ENCODE data around the gene AHI1. TPM values are rescaled to one million over a fixed set of nuclear protein-coding genes. Genes with fewer than 3 reads are reported as not detected.

AHI1 gene
- total RNA-seq, 2 experiments from 2014 or later, result 21.1 to 27.5 TPM

GRCh38 chr6:135385299-135385698, 112.2 kb downstream of the AHI1 start:
- no peaks in the 10 kb centered on the region for H3K36me3 ChIP-seq (ENCODE audit: insufficient read depth, low read length)
- no peak overlapping the region for H3K27ac ChIP-seq (ENCODE audit: low read depth in 1 of 2, low read length in 2 of 2)
- Mint-ChIP-seq H3K9me3 (no peaks in the 10 kb centered on the region), H3K36me3 (ENCODE audit: low read depth) (no peaks in the 10 kb centered on the region), H3K27ac (no peak overlapping the region), H3K4me1 (ENCODE audit: low read depth) (no peaks in the 10 kb centered on the region), H3K27me3 (no peaks in the 10 kb centered on the region), H3K4me3 (no peak overlapping the region)
- no peak for TF ChIP-seq CTCF (IDR thresholded peaks at IDR 0.05)
- no peaks in the 10 kb centered on the region for H3K27me3 ChIP-seq (ENCODE audit: control insufficient read depth in 1 of 2, insufficient read depth in 2 of 2, low read length in 2 of 2)
- ATAC-seq (ENCODE audit: poor library complexity) (no peak), DNase-seq (no peak)
- CTCF ChIA-PET, result no interaction called here
- no peaks in the 10 kb centered on the region for H3K4me1 ChIP-seq (ENCODE audit: insufficient read depth, low read length)
- H3K9me3 ChIP-seq (ENCODE audit: control insufficient read depth in 1 of 2, insufficient read depth in 1 of 2, low read length in 2 of 2), result no peaks in the 10 kb centered on the region
- POLR2A ChIA-PET, result interaction anchor here (1.0 kb wide), 1 partner anchor 19 kb away, joined by 3 read pairs; no protein-coding TSS in a partner anchor
- intact Hi-C loops (cut with DNase I, micrococcal nuclease), result no loop called here
- H3K4me3 ChIP-seq (ENCODE audit: low read length), result no peak overlapping the region

- no peaks in the 10 kb centered on the region for H3K9me3 Mint-ChIP-seq
- no peaks in the 10 kb centered on the region for H3K36me3 Mint-ChIP-seq (ENCODE audit: low read depth)
- no peak overlapping the region for H3K4me3 ChIP-seq (ENCODE audit: low read length)
- no peak for ATAC-seq (ENCODE audit: poor library complexity)
- no peaks in the 10 kb centered on the region for H3K4me1 Mint-ChIP-seq (ENCODE audit: low read depth)
- H3K27ac ChIP-seq (ENCODE audit: low read depth in 1 of 2, low read length in 2 of 2), result no peak overlapping the region
- DNase-seq, result no peak
- H3K27ac Mint-ChIP-seq, result no peak overlapping the region
- H3K4me3 Mint-ChIP-seq, result no peak overlapping the region
- ChIA-PET POLR2A (no interaction called here), CTCF (no interaction called here)
- H3K36me3 ChIP-seq (ENCODE audit: insufficient read depth, low read length), result no peaks in the 10 kb centered on the region
- intact Hi-C loops (cut with DNase I, micrococcal nuclease), result no loop called here
- H3K4me1 ChIP-seq (ENCODE audit: insufficient read depth, low read length), result no peaks in the 10 kb centered on the region
- no peaks in the 10 kb centered on the region for H3K27me3 Mint-ChIP-seq
- H3K9me3 ChIP-seq (ENCODE audit: control insufficient read depth in 1 of 2, insufficient read depth in 1 of 2, low read length in 2 of 2), result no peaks in the 10 kb centered on the region
- no peaks in the 10 kb centered on the region for H3K27me3 ChIP-seq (ENCODE audit: control insufficient read depth in 1 of 2, insufficient read depth in 2 of 2, low read length in 2 of 2)
- TF ChIP-seq CTCF (IDR thresholded peaks at IDR 0.05), result no peak
These were observed 113.8 kb downstream of the AHI1 start for GRCh38 chr6:135383766-135384165.

GRCh38 chr6:135383301-135383700, 114.2 kb downstream of the AHI1 start:
- Mint-ChIP-seq H3K27ac (no peak overlapping the region), H3K9me3 (no peaks in the 10 kb centered on the region), H3K4me1 (ENCODE audit: low read depth) (no peaks in the 10 kb centered on the region), H3K4me3 (no peak overlapping the region), H3K36me3 (ENCODE audit: low read depth) (no peaks in the 10 kb centered on the region), H3K27me3 (no peaks in the 10 kb centered on the region)
- ChIA-PET CTCF (no interaction called here), POLR2A (no interaction called here)
- H3K36me3 ChIP-seq (ENCODE audit: insufficient read depth, low read length), result no peaks in the 10 kb centered on the region
- intact Hi-C loops (cut with DNase I, micrococcal nuclease), result no loop called here
- H3K4me1 ChIP-seq (ENCODE audit: insufficient read depth, low read length), result no peaks in the 10 kb centered on the region
- no peak for DNase-seq
- ATAC-seq (ENCODE audit: poor library complexity), result no peak
- no peak overlapping the region for H3K4me3 ChIP-seq (ENCODE audit: low read length)
- TF ChIP-seq CTCF (IDR thresholded peaks at IDR 0.05), result no peak
- no peak overlapping the region for H3K27ac ChIP-seq (ENCODE audit: low read depth in 1 of 2, low read length in 2 of 2)
- H3K27me3 ChIP-seq (ENCODE audit: control insufficient read depth in 1 of 2, insufficient read depth in 2 of 2, low read length in 2 of 2), result no peaks in the 10 kb centered on the region
- H3K9me3 ChIP-seq (ENCODE audit: control insufficient read depth in 1 of 2, insufficient read depth in 1 of 2, low read length in 2 of 2), result no peaks in the 10 kb centered on the region

All from CD4-positive, alpha-beta T cell (primary cell).